ENCODE results near the gene ZNF593OS.

ZNF593OS gene

DNA sequence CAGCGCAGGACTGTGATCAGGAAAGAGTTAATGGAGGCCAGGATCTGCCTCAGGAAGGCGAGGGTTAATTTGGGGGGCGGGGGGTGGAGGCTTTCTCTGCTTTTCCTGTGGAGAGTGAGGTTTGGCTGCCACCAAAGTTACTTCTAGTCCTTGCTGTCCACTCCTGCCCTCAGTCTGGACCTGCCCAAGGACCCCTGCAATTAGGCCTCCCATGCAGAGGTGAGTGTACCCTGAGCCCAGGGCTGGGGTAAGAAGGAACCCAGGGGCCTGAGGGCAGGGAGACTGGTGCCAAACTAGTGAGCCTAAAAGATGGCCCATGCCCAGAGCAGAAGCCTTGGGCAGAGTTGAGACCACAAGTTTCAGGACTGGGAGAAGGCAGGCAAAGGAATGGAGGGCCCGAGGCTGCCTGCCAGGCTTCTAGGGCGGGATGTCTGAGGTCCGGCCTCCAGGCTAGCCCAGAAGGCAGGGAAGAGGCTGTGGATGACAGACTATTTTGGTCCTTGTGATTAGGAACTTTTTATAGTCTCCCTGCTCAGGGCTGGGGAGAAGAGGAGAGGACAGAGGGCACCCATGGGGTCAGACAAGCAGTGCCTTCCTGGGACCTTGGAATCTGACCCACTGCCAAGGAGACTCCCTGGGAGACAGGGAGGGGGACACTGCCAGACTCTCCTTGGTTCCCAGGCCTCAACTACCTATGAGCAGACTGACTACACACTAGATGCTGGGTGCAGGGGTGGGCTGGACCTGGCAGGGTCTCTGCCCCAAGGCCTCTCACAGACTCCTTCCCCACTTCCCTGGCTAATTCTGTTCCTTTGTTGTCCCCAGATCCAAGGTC is 12.5 kb downstream of the ZNF593OS start, which contains the start of gene FAM110D:
TSS of gene FAM110D (plus strand) at position 172 of the 835 bp plus-strand sequence. CDS start 2,213 bp downstream, outside the sequence.
- no peak for DNase-seq

DNA sequence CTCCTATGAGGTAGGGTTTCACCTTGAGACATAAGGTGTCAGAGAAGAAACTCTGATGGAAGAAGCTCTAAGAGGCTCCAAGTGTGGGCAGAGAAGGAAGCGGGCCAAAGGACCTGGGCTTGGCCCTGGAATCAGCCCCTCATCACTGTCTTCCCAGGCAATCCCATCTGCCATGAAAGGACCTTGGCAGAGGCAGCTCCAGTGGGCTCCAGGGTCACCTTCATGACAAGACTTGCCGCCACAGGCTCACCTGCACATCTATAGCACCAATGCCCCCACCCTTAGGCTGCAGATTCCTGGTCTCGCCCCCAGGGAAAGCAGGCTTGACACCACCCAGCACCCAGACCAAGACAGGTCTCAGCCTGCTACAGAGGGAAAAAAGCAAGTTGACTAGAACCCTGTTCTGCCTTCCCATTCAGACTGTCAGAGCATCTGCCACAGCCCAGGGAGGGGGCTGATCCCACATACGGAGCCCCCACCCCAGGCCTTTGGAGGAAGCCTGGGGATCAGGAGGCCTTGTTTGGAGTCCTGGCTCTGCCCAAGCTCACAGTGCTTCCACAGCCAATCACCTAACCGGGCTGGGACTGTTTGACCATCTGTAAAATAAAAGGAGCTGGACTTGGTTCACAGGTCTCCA is 13.2 kb downstream of the ZNF593OS start:
- no peak for DNase-seq

DNA sequence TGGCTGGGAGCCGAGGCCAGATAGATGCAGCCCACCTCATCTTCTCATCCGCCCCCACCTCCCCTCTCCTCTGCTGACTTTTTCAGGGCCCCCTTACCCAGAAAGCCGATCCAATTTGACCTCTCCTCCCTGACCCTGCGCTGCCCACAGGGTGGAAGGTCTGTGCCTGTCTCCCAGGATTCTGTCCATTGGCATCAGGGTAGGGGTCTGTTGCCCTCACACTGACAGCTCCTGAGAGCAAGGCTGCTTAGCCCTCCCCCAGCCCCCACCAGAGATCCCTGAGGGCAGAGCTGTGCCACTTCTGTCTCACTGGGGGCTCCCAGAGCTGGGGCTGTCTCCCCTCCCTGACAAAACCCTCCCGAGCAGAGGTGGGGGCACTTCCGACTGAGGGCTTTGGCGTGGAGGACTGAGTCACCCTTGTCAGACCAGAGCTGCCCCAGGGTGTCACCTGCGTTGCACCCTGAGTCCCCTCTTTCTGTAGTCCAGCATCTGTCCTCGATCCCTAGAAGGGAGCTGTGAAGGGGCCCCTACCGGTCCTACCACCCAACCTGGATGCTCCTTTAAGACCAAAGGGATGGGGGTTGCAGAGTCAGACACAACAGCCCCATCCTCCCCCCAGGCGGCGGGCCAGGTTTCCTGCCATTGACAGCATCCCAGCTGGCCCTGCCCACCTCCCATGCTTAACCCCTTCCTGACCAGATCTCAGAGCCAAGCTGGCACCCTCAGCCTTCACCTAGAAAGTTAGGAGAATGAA is 15.2 kb downstream of the ZNF593OS start:
- DNase-seq: peak; percentile 48

DNA sequence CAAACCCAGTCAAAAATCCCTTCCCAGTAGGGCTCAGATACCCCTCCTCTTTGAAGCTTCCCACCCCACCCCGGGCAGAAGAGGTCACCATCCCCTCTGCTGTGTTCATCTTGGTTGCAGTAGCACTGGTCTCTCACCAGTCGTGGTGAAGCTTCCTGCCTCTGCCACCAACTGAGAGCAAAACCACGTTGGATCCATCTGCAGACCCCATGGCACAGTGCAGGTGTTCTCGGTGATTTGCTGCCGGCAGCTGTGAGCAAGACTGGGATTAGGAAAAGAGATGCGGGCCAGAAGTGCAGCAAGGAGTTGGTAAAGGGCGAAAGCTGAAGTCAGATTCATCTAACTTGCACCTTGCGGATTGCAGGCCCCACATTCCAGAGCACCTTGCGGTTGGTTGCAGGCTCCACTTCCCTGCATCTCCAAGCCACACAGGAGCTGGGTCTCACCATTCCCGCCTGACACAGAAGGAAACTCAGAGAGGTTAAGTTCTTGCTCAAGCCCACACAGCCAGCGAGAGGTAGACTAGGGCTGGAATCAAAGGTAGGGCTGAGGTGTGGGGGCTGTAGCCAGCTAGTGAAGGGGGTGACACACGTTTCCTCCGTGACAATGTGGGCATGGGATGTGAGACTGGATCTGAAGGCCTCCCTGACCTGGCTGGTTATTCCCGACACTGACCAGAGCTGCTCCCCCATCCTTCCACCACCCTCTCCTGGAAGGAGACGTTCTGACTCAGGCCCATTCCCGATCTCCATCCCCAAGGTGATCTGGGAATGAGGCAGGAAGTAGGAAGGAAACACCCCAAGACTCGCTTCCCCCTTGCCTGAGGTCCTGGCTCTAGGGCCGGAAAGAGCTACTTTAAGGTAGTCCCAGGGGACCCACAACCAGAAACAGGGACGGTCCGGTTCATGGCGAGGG is 16.0 kb downstream of the ZNF593OS start:
- DNase-seq: no peak

DNA sequence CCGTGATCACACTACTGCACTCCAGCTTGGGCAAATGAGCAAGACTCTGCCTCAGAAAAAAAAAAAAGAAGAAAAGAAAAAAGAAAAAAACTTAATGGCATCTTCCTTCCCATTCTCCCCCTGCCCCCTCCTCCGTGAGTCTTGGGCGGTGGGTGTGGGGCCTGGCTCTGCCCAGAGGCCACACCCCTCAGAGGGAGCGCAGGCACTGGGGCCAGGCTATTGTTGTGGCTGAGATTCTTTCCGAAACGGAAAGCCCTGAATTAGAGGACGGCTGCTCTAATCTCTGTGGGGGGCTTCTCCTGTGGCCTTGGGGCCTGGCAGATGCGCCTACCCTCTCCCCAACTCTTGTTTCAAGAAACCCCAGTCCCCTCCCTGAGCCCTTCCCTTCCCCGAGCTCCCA is 16.9 kb downstream of the ZNF593OS start:
- no peak for DNase-seq

DNA sequence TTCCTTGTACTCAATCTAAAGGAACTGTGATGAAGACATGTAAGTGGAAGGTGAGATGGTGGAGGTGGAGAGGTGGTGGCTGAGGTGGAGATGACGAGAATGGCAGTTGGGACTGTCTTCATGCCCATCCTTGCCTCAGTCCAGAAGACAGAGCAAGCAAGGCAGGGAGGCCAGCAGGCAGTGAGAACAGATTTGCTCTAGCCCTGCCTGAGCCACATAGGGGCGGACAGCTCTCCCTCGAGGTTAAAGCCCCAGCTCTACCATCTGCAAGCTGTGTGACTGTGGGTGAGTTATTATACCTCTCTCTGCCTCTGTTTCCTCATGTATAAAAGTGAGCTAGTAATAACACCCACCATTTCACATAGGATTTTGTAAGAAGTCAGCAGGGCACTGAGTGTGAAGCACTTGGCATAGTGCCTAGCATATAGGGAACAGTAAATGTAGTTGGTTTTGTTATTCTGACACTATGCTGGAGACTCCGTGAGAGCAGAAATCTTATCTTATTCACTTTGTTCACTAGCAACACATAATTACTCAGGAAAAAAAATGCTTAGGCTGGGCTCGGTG is 17.6 kb downstream of the ZNF593OS start:
- DNase-seq: no peak

DNA sequence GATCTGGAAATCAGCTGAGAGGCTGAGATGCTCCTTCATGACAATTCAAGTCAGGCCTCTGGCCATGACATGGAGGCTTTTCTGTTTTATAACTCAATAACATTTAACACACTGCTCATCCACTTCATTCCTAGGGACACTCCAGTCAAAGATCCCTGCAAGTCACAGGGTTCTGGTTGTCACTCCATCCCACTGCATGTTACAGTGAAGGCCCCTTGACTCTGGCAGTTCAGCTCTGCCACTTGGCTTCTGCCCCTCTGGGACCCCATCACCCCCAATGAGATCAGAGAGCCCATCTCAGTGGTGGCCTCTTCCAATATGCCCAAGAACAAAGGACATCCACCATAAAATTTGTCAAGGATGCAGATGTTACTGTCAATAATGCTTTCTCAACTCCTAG is 22.7 kb downstream of the ZNF593OS start:
- no peak for DNase-seq

DNA sequence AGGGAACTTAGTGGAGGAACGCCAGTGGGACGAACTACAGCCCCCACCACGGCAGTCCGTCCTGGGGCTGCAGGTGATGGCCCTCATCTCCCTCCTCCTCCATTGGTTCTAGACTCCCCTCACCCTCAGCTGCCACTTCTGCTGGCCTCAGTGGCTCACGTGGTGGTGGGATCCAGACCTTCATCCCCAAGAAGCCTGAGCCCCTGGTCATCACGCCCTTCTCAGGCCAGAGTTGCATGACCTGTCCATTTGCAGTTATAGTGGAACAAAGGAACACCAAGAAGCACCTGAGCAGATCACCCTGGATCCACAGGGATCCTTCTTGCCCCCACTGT is 25.7 kb downstream of the ZNF593OS start:
- no peak for DNase-seq

DNA sequence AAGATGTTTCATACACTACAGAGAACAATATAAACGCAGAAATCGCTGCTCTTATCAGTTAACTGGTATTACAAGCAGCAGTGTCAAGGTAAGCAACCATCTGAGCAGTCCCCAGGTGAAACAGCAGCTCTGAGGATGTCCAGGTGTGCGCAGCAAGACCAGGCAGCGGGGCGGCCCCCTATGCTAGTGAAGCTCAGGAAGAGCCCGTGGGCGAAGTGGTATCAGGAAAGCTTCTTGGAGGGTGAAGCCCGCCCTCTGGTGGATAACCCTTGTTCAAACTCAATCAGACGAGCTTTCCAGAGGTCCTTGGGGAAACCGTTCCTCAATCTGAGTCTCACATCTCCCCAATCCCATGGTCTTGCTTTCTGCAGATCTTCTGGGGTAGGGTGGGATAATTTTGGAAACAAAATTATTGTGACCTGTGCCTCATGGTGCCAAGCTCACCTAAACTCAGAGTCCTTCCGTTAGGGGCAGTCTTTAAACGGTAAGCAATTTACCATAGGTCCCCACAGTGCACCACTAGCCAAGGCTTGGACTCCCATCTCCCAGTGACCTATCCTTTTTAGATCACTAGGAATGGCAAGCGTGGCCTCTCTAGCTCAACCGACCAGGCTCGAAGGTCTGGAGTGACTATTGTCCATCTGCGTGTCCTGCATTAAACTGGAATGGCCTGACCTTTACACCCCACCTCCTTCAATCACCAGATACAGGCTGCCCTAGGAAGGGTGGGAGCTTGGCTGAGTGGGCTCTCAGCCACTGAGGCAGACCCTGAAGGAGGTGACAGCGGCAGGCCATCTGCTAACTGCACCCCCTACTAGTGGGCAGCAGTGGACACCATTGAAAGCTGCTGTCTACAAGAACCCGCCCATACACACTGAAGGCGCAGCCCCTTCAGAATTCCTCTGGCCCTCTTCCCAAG is 26.3 kb downstream of the ZNF593OS start:
- DNase-seq: peak; percentile 85

DNA sequence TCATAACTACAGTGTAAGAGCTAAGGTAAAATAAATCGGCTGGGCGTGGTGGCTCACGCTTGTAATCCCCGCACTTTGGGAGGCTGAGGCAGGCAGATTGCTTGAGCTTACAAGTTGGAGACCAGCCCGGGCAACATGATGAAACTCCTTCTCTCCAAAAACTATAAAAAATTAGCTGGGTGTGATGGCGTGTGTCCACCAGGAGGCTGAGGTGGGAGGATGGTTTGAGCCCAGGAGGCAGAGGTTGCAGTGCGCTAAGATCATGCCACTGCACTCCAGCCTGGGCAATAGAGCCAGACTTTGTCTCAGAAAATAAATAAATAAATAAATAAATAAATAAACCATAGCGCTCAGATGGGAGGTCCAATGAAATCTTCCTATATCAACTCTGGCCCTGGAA is 29.5 kb downstream of the ZNF593OS start:
- DNase-seq: no peak

DNA sequence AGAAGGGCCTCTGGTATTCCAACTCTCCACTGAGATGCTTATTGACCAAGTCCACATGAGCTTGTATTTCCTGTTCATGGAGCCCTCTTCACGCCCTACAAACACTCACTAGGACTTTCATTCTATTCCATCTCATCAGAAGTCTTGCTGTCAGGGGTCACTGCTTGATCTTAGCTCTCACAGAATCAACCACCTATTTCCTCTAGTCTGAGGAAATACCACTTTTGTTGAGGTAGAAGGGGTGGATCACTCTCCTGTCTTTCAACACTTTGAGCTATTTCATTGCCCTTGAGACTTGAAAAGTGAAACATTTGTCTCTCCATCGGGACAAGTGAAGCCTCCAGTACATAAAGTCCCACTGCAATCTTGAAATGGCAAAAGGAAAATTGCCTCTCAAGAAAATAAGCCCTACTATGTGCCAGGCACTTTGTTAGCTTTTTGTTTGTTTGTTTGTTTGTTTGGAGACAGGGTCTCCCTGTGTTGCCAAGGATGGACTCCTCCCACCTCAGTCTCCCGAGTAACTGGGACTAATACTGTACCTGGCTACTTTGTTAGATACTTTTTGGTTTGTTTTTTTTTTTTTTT is 32.6 kb downstream of the ZNF593OS start:
- no peak for DNase-seq

DNA sequence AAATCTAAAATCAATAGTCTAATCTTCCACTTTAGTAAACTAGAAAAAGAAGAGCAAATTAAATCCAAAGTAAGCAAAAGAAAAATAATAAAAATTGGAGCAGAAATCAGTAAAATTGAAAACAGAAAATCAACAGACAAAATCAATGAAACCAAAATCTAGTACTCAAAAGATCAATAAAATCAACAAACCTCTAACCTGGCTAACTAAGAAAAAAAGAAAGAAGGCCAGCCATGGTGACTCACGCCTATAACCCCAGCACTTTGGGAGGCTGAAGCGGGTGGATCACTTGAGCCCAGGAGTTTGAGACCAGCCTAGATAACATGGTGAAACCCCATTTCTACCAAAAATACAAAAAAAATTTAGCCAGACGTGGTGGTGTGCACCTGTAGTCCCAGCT is 37.2 kb downstream of the ZNF593OS start:
- DNase-seq: no peak

DNA sequence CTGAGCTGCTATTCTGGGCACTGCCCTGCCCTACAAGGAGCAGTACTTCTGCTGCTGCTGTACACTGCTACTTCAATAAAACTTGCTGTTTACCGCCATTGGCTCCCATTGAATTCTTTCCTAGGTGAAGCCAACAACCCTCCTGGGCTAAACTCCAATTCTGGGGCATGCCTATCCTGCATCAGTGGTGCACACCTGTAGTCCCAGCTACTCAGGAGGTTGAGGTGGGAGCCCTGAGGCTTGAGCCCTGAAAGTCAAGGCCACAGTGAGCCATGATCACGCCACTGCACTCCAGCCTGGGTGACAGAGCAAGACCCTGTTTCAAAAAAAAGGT is 38.8 kb downstream of the ZNF593OS start:
- DNase-seq: no peak

DNA sequence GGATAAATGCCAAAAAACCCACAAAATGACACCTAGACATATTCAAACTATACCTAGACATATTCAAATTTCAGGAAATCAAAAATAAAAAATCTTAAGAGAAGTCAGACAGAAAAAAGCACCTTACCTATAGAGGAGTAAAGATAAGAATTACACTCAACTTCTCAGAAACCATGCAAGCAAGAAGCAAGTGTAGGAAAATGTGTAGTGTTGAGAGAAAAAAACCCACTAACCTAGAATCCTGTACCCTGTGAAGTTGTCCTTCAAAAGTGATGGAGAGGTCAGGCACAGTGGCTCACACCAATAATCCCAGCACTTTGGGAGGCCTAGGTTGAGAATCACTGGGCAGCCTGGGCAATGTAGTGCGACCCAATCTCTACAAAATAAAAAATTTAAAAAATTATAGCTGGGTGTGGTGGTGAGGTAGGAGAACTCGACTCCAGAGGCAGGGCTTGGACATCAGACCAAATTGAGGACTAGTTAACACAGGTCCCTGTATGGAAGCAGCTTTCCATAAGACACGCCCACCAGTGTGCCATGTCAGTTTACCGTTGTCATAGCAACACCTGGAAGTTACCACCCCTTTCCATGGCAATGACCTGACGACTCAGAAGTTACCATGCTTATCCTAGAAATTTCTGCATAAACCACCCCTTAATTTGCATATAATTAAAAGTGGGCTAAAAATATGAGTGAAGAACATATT is 39.4 kb downstream of the ZNF593OS start:
- DNase-seq: no peak

DNA sequence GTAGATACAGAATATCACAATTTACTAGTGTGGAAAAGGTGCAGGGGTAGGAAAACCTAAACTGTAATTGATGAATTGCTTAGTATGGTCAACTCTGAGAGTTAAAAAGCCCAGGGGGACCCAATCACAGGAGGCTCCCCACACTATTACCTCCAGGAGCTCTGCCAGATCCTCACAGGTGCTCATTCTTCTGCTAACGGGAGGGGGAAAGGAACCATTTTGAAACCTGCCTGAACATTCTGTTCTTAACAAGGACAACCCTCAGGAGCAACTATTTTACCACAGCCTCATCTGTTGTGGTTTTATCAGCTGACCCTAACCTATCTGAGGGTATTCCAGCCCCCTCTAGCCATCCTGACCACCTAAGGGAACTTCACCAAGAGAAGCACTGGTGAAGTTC is 40.9 kb downstream of the ZNF593OS start:
- no peak for DNase-seq

DNA sequence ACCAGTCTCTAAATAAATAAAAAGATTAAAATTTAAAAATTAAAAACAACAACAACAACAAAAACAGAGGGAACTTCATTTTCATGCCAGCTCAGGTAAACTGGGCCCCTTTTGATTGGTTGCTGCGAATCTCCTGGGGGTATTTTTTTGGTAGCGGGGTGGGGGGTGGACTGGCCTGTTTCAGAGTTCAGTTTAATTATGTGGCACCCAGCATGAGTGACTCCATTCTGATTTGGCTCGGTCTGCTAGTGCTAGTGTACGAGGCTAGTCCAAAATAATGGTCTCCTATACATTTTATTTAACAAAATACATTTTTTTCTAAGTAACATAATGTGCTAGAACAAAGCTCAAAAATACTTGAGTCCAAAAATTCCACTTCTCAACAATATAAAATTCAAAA is 41.9 kb downstream of the ZNF593OS start:
- no peak for DNase-seq

DNA sequence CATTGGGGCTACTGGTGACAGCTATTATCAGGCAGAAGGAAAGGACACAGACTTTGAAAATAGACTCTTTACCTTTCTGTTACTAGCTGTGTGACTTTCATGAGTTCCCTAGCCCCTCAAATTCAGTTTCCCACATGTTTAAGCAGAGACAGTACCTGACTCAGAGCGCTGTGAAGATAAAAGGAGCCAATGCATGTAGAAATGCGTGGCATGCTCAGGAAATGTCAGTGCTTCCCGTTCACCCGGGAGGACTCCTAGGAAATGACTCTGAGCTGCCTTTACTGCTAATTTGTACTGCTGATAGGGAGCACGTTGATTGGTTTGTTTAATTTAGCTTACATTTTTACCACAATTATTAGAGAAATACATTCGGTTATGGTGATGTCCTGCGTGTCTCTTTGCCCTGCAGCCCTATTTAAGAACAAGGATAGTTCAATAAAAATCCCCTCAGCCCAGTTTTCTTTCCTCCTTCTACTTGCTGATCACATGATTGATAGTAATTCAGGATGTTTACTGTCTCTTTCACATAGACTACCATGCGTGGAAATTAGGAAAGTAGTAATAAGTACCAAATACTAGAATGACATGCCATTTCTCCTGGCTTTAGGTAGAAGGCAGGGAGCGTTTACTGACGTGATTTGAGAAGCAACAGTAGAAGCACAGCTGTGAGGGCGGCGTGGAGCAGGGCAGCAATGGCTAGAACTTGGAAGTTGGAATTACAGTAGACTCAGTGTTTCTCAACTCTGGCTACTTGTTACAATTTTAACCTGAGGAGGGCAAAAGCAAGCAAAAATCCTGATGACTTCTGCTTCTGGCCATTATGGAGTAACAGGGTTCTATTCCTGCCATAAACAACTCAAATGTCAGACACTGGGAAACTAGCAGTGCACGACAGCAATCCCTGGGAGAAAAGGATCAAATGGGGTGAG is 44.1 kb downstream of the ZNF593OS start:
- DNase-seq: no peak

DNA sequence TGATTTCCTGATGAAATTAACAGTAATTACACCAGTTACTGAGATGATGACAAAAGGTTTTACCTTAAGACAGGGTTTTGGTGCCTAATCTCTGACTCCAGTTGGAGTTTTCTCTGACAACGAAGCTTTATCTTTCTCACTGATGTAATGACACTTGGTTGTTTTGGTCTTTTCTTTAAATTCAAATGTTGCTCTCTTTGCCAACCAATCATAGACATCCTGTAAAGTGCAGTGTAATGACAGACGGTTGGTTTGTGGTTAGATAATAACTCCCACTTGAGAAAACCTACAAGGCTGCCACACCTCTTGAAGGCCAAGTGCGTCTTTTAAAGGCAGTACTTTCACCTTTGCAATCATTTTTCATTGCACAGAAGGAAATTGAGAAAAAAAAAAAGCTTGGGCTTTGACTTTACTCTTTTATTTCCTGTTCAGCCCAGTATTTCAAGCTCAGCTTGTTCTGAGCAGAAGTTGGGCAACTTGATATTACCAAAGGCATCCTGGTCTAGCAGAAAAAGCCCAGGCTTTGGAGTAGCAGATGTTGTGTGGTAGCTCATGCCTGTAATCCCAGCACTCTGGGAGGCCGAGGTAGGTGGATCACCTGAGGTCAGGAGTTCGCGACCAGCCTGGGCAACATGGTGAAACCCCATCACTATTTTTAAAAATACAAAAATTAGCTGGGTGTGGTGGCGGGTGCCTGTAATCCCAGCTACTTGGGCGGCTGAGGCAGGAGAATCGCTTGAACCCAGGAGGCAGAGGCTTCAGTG is 45.1 kb downstream of the ZNF593OS start:
- peak; percentile 87 for DNase-seq
